H1 (cell line): ENCODE data around the gene TDRD3. TPM values are rescaled to one million over a fixed set of nuclear protein-coding genes. Genes with fewer than 3 reads are reported as not detected.

Experiments
- CTCF ChIA-PET: fragments of 300-600 bp; sonication (Branson Sonifier 250); formaldehyde crosslinking; loops from one replicate; lab custom pipeline; 2021; ENCODE audit not compliant: partially characterized antibody; lab: Charles Lee
- POLR2A ChIA-PET: fragments of 300-600 bp; sonication (Branson Sonifier 250); formaldehyde crosslinking; loops from one replicate; lab custom pipeline; 2021; ENCODE audit warnings: inconsistent platforms; ENCODE audit not compliant: partially characterized antibody; lab: Charles Lee
- DNase-seq, 2 experiments: peaks; one replicate each; pipeline versions ENCODE4 v3.0.0 to v3.0.0-alpha.2; 2010 to 2022; ENCODE audit warnings: low spot score in 2 of 2, low read depth in 1 of 2, mixed read lengths in 1 of 2
- FAIRE-seq: peaks from 2 replicates; lab custom pipeline; 2011; peaks lifted over from hg19 to GRCh38; lab: Jason Lieb, UNC
- H2AFZ ChIP-seq: 2 replicates; pipeline ENCODE4 v1.8.1; 2012; ENCODE audit warnings: low read length, inconsistent platforms
- H2AK5ac ChIP-seq: 2 replicates; pipeline ENCODE4 v1.6.1; 2013; ENCODE audit warnings: low read depth, low read length
- H2BK120ac ChIP-seq: replicated peaks from 2 replicates; pipeline ENCODE3; 2013; ENCODE audit warnings: low read depth, low read length, inconsistent platforms
- H2BK12ac ChIP-seq: 2 replicates; pipeline ENCODE4 v1.6.1; 2013; ENCODE audit warnings: low read depth, low read length
- H2BK15ac ChIP-seq: 2 replicates; pipeline ENCODE4 v1.6.1; 2013; ENCODE audit warnings: low read length
- H2BK20ac ChIP-seq: 2 replicates; pipeline ENCODE4 v1.6.1; 2013; ENCODE audit warnings: low read length
- H2BK5ac ChIP-seq: 2 replicates; pipeline ENCODE4 v1.6.1; 2013; ENCODE audit warnings: low read depth, low read length
- H3K14ac ChIP-seq: 2 replicates; pipeline ENCODE4 v1.6.1; 2013; ENCODE audit warnings: inconsistent platforms; ENCODE audit not compliant: insufficient read length
- H3K18ac ChIP-seq: 2 replicates; pipeline ENCODE4 v1.6.1; 2013; ENCODE audit warnings: low read length; ENCODE audit errors: extremely low read depth
- H3K23ac ChIP-seq: 2 replicates; pipeline ENCODE4 v1.6.1; 2013; ENCODE audit warnings: inconsistent platforms; ENCODE audit not compliant: insufficient read length
- H3K23me2 ChIP-seq: 2 replicates; pipeline ENCODE4 v1.6.1; 2013; ENCODE audit warnings: low read depth, low read length
- H3K27ac ChIP-seq: 2 replicates; pipeline ENCODE4 v1.6.1; 2011; ENCODE audit warnings: low read depth, low read length, inconsistent platforms
- H3K27me3 ChIP-seq, 4 experiments: replicated peaks in 1 of 4; 1 replicate in 1 of 4; 2 replicates in 3 of 4; pipeline versions ENCODE4 v1.6.1 to v1.8.1; 2011 to 2013; ENCODE audit warnings: low read length in 3 of 4, mild to moderate bottlenecking in 3 of 4, inconsistent platforms in 2 of 4, mixed read lengths in 2 of 4, moderate library complexity in 1 of 4; ENCODE audit not compliant: control insufficient read depth in 3 of 4, insufficient read depth in 3 of 4; ENCODE audit errors: extremely low read depth in 1 of 4
- H3K36me3 ChIP-seq, 4 experiments: 2 replicates each; pipeline versions ENCODE4 v1.6.1 to v1.8.1; 2011 to 2013; ENCODE audit warnings: mild to moderate bottlenecking in 4 of 4, low read length in 3 of 4, moderate library complexity in 2 of 4, control low read depth in 1 of 4, inconsistent platforms in 1 of 4; ENCODE audit not compliant: insufficient read depth in 4 of 4, control insufficient read depth in 2 of 4
- H3K4ac ChIP-seq: replicated peaks from 2 replicates; pipeline ENCODE3; 2013; ENCODE audit warnings: low read length, low read depth, mixed read lengths, inconsistent platforms; ENCODE audit not compliant: insufficient read length
- H3K4me1 ChIP-seq, 4 experiments: replicated peaks in 1 of 4; 1 replicate in 1 of 4; 2 replicates in 3 of 4; pipeline versions ENCODE4 v1.6.1 to v1.8.1; 2011 to 2013; ENCODE audit warnings: low read length in 3 of 4, inconsistent platforms in 2 of 4, mixed read lengths in 1 of 4; ENCODE audit not compliant: insufficient read depth in 4 of 4, control insufficient read depth in 3 of 4
- H3K4me2 ChIP-seq, 2 experiments: 2 replicates each; pipeline versions ENCODE4 v1.6.1 to v1.8.1; 2011 to 2013; ENCODE audit warnings: low read depth in 2 of 2, low read length in 2 of 2, control low read depth in 1 of 2, inconsistent platforms in 1 of 2, mild to moderate bottlenecking in 1 of 2; ENCODE audit not compliant: insufficient read depth in 1 of 2
- H3K4me3 ChIP-seq, 4 experiments: fragments of 200-600, 300-600 bp in 1 of 4; sonication (generic), shearing (Covaris generic), sonication (Bioruptor Twin) in 1 of 4; 2 replicates each; pipeline versions ENCODE4 v1.5.1 to v1.8.1; 2011 to 2016; ENCODE audit warnings: low read length in 4 of 4, low read depth in 3 of 4, control low read depth in 2 of 4, inconsistent platforms in 2 of 4, mild to moderate bottlenecking in 2 of 4, mixed read lengths in 1 of 4, moderate library complexity in 1 of 4; ENCODE audit not compliant: insufficient read depth in 2 of 4; ENCODE audit errors: extremely low read depth in 1 of 4
- H3K56ac ChIP-seq: replicated peaks from 2 replicates; pipeline ENCODE3; 2013; ENCODE audit warnings: low read depth, mild to moderate bottlenecking, mixed read lengths, low read length, inconsistent platforms; ENCODE audit not compliant: insufficient read length
- H3K79me1 ChIP-seq: 2 replicates; pipeline ENCODE4 v1.6.1; 2013; ENCODE audit warnings: low read depth, low read length, control low read depth
- H3K79me2 ChIP-seq, 2 experiments: 2 replicates each; pipeline versions ENCODE4 v1.6.1 to v1.8.1; 2012 to 2013; ENCODE audit warnings: low read length in 2 of 2, mild to moderate bottlenecking in 2 of 2, inconsistent platforms in 1 of 2; ENCODE audit not compliant: insufficient read depth in 2 of 2, control insufficient read depth in 1 of 2
- H3K9ac ChIP-seq, 4 experiments: replicated peaks in 1 of 4; 1 replicate in 1 of 4; 2 replicates in 3 of 4; pipeline versions ENCODE4 v1.6.1 to v1.8.1; 2011 to 2013; ENCODE audit warnings: low read depth in 3 of 4, low read length in 3 of 4, control low read depth in 2 of 4, mild to moderate bottlenecking in 2 of 4, moderate library complexity in 2 of 4, inconsistent platforms in 1 of 4; ENCODE audit errors: extremely low read depth in 1 of 4
- H3K9me3 ChIP-seq, 2 experiments: 2 replicates each; pipeline versions ENCODE4 v1.6.1 to v1.8.1; 2012 to 2013; ENCODE audit warnings: mild to moderate bottlenecking in 2 of 2, moderate library complexity in 2 of 2, control low read depth in 1 of 2, inconsistent platforms in 1 of 2, low read depth in 1 of 2, low read length in 1 of 2, mixed read lengths in 1 of 2; ENCODE audit not compliant: insufficient read depth in 2 of 2
- H4K20me1 ChIP-seq, 2 experiments: replicated peaks in 1 of 2; 2 replicates each; pipeline versions ENCODE3 to v1.8.1; 2011 to 2013; ENCODE audit warnings: inconsistent platforms in 2 of 2, low read length in 2 of 2, mild to moderate bottlenecking in 1 of 2; ENCODE audit not compliant: insufficient read depth in 2 of 2, control insufficient read depth in 1 of 2
- H4K5ac ChIP-seq: 2 replicates; pipeline ENCODE4 v1.6.1; 2013; ENCODE audit warnings: low read length, low read depth, mixed read lengths, inconsistent platforms; ENCODE audit not compliant: insufficient read length
- H4K8ac ChIP-seq: 2 replicates; pipeline ENCODE4 v1.8.0; 2013; ENCODE audit warnings: mild to moderate bottlenecking, moderate library complexity, low read length, inconsistent platforms; ENCODE audit not compliant: insufficient read depth; ENCODE audit errors: extremely low read depth
- H4K91ac ChIP-seq: replicated peaks from 2 replicates; pipeline ENCODE3; 2013; ENCODE audit warnings: low read length, mixed read lengths, inconsistent platforms; ENCODE audit not compliant: insufficient read length
- CBX8 ChIP-seq: fragments of 300-800, 300-1000 bp; sonication (generic); IDR thresholded peaks from 2 replicates; pipeline ENCODE4 v1.7.1; 2016; ENCODE audit warnings: low read depth, low read length, borderline replicate concordance
- FOSL1 ChIP-seq: IDR thresholded peaks from 2 replicates; pipeline ENCODE4 v1.6.1; 2011; ENCODE audit warnings: mild to moderate bottlenecking, low read depth, low read length, moderate library complexity; ENCODE audit not compliant: insufficient read depth
- KDM1A ChIP-seq: fragments of 200-600, 300-600 bp; sonication (generic); IDR thresholded peaks from 2 replicates; pipeline ENCODE4 v1.7.1; 2016; ENCODE audit warnings: mild to moderate bottlenecking, low read length, borderline replicate concordance
- POU5F1 ChIP-seq: IDR thresholded peaks from 2 replicates; pipeline ENCODE4 v1.6.1; 2011; ENCODE audit warnings: low read depth, mild to moderate bottlenecking, low read length, moderate library complexity
- RBBP5 ChIP-seq: IDR thresholded peaks from 2 replicates; pipeline ENCODE4 v1.7.1; 2012; ENCODE audit warnings: low read depth, mild to moderate bottlenecking, inconsistent platforms, low read length, moderate library complexity, borderline replicate concordance
- SAP30 ChIP-seq: fragments of 300-600 bp; sonication (generic); IDR thresholded peaks from 2 replicates; pipeline ENCODE4 v1.7.1; 2012; ENCODE audit warnings: low read length, moderate library complexity, mild to moderate bottlenecking, inconsistent platforms; ENCODE audit not compliant: insufficient read depth, insufficient replicate concordance
- SIRT6 ChIP-seq: IDR thresholded peaks from one replicate; pipeline ENCODE4 v1.7.1; 2012; ENCODE audit warnings: low read length, inconsistent platforms
- TBP ChIP-seq: IDR thresholded peaks from 2 replicates; pipeline ENCODE4 v1.6.1; 2011; ENCODE audit warnings: low read depth, low read length, improper control_type of control experiment
- TCF12 ChIP-seq: IDR thresholded peaks from 2 replicates; pipeline ENCODE4 v1.6.1; 2011; ENCODE audit warnings: low read depth, mild to moderate bottlenecking, low read length
- TEAD4 ChIP-seq: IDR thresholded peaks from 2 replicates; pipeline ENCODE4 v1.6.1; 2012; ENCODE audit warnings: low read depth, low read length, inconsistent platforms, mixed read lengths
- polyA plus RNA-seq, 7 experiments: library from polyadenylated mRNA; depleted of rRNA in 3 of 7; stranded (reverse) in 5 of 7; unstranded in 2 of 7; fragments of >200 nt in 5 of 7; fragments of 200-250 nt in 2 of 7; gene quantifications; 1 replicate in 5 of 7; 2 replicates in 1 of 7; 4 replicates in 1 of 7; pipeline versions ENCODE4 v1.2.1 to v1.2.3, GENCODE V29; 2011 to 2013; ENCODE audit warnings: missing spikeins in 2 of 7, mixed read lengths in 2 of 7
- total RNA-seq: library from RNA; stranded (reverse); fragmentation: NEBNext Ultra II Directional; extraction: Animal tissue kit (Norgen Biotek cat#: 25700); gene quantifications from 2 replicates; pipeline ENCODE4 v1.2.1, GENCODE V29; 2021

Gene TDRD3
- total and polyA plus RNA-seq, 2 of the 8 experiments (the other 6 are each of a cell fraction or from before 2014, with no cell fraction given) = 2.5 to 14.7 TPM

- H3K79me2 ChIP-seq = no peaks in the 10 kb centered on the region
- H3K23ac ChIP-seq = no peak overlapping the region
- H2BK120ac ChIP-seq = no peak overlapping the region
- no peak overlapping the region for H3K18ac ChIP-seq
- no peaks in the 10 kb centered on the region for H3K27me3 ChIP-seq
- no peak for FAIRE-seq
- no peaks in the 10 kb centered on the region; a peak in 1 of 7 replicates for H3K4me1 ChIP-seq
- H3K4ac ChIP-seq = no peak overlapping the region
- H2AFZ ChIP-seq = no peak overlapping the region
- no peak overlapping the region for H4K8ac ChIP-seq
- H2BK5ac ChIP-seq = no peak overlapping the region
- H4K91ac ChIP-seq = no peak overlapping the region
- TF ChIP-seq FOSL1 = no peak
- no peak for TF ChIP-seq KDM1A
- no peak for TF ChIP-seq RBBP5
- TF ChIP-seq POU5F1 = no peak
- no peak for TF ChIP-seq TCF12
- TF ChIP-seq SAP30 = no peak
- TF ChIP-seq TBP = no peak
- no peak for TF ChIP-seq CBX8
- TF ChIP-seq TEAD4 = no peak
- no peak for TF ChIP-seq SIRT6
- TF ChIP-seq, all 59 proteins: peak for 0
- no peak overlapping the region for H3K14ac ChIP-seq
- H2AK5ac ChIP-seq = no peak overlapping the region
- H4K20me1 ChIP-seq = no peaks in the 10 kb centered on the region
- no peak overlapping the region for H3K27ac ChIP-seq
- no peak overlapping the region for H2BK20ac ChIP-seq
- H2BK15ac ChIP-seq = no peak overlapping the region
- no peak overlapping the region for H3K9ac ChIP-seq
- peaks cover 0 to 2% (median 0%) of the 10 kb centered on the region in 4 experiments; a peak in 3 of 8 replicates for H3K36me3 ChIP-seq
- no peak overlapping the region for H3K56ac ChIP-seq
- no peaks in the 10 kb centered on the region for H3K23me2 ChIP-seq
- H3K79me1 ChIP-seq = no peaks in the 10 kb centered on the region
- no peak overlapping the region for H2BK12ac ChIP-seq
- no peak for DNase-seq
- POLR2A ChIA-PET = no interaction called here
- CTCF ChIA-PET = interaction anchor here (1.6 kb wide), 1 partner anchor 46 kb away, joined by 4 read pairs; no protein-coding TSS in a partner anchor
- no peak overlapping the region for H4K5ac ChIP-seq
- no peaks in the 10 kb centered on the region for H3K9me3 ChIP-seq
- no peak overlapping the region for H3K4me2 ChIP-seq
- H3K4me3 ChIP-seq = no peak overlapping the region
Observed at GRCh38 chr13:60519496-60519895, 122.5 kb downstream of the TDRD3 start.
